HepG2 (cell line): ENCODE measurements around the gene TCF3. TPM values are rescaled to one million over a fixed set of nuclear protein-coding genes. Genes with fewer than 3 reads are reported as not detected.
"Not testable (repeated sequence)": the region's sequence is repeated elsewhere in the genome, so short reads cannot be mapped to it uniquely, and the experiment has no call there.

Experiments used
- ATAC-seq: fragments of 200-7000 bp; cut with Tn5 transposase; 3 replicates; pipeline ENCODE4 v1.9.1; 2020; ENCODE audit warnings: mild to moderate bottlenecking, moderate library complexity
- BruUV-seq: library from RNA; stranded (reverse); fragments of 400-500 nt; replicated peaks from 2 replicates; lab custom pipeline; 2021; lab: Mats Ljungman, UMichigan
- CTCF ChIA-PET: fragments of 300-600 bp; formaldehyde crosslinking; extraction: SDS; loops from one replicate; lab custom pipeline; 2021; ENCODE audit warnings: low total read pairs, inconsistent platforms, low intra/inter-chr PET ratio; lab: Yijun Ruan, JAX
- POLR2A ChIA-PET: fragments of 350-600 bp; sonication (Branson Sonifier 250); formaldehyde crosslinking; loops from one replicate; lab custom pipeline; 2020; ENCODE audit warnings: antibody characterized with exemption, inconsistent platforms; lab: Yijun Ruan, JAX
- DNase-seq: peaks from one replicate; pipeline ENCODE4 v3.0.0-alpha.2; 2015; ENCODE audit warnings: low spot score
- FAIRE-seq: peaks from 3 replicates; lab custom pipeline; 2011; peaks lifted over from hg19 to GRCh38; lab: Jason Lieb, UNC
- H2AFZ ChIP-seq: one replicate; pipeline ENCODE4 v1.6.1; 2011; ENCODE audit warnings: low read length, inconsistent platforms
- H3K27ac ChIP-seq: fragments of 300-600 bp; 3 replicates; pipeline ENCODE4 v1.8.0; 2011; ENCODE audit warnings: mixed run types, mild to moderate bottlenecking, mixed read lengths, low read length, inconsistent platforms; ENCODE audit not compliant: insufficient read depth; ENCODE audit errors: extremely low read length
- H3K27me3 ChIP-seq, 2 experiments: fragments of 200-600 bp in 1 of 2; 2 replicates in 1 of 2; 3 replicates in 1 of 2; pipeline versions ENCODE4 v1.6.0 to v1.8.0; 2011; ENCODE audit warnings: low read length in 2 of 2, mild to moderate bottlenecking in 2 of 2, moderate library complexity in 2 of 2, inconsistent platforms in 1 of 2; ENCODE audit not compliant: insufficient read depth in 2 of 2, control insufficient read depth in 1 of 2
- H3K36me3 ChIP-seq, 2 experiments: fragments of 200-600 bp in 1 of 2; replicated peaks in 1 of 2; 2 replicates in 1 of 2; 3 replicates in 1 of 2; pipeline versions ENCODE4 v1.5.1 to v1.8.0; 2011; ENCODE audit warnings: low read length in 2 of 2, inconsistent platforms in 1 of 2; ENCODE audit not compliant: insufficient read depth in 2 of 2, control insufficient read depth in 1 of 2
- H3K4me1 ChIP-seq: 2 replicates; pipeline ENCODE4 v1.5.1; 2012; ENCODE audit warnings: low read length, inconsistent platforms; ENCODE audit not compliant: insufficient read depth
- H3K4me2 ChIP-seq: 2 replicates; pipeline ENCODE4 v1.6.0; 2011; ENCODE audit warnings: low read depth, low read length, inconsistent platforms
- H3K4me3 ChIP-seq, 3 experiments: fragments of 200-600 bp in 1 of 3; sonication (generic), shearing (Covaris generic) in 1 of 3; replicated peaks in 1 of 3; 2 replicates each; pipeline ENCODE4 v1.5.1; 2011 to 2016; ENCODE audit warnings: low read length in 3 of 3, inconsistent platforms in 2 of 3, low read depth in 2 of 3, mild to moderate bottlenecking in 2 of 3, control low read depth in 1 of 3, mixed read lengths in 1 of 3; ENCODE audit not compliant: insufficient read depth in 1 of 3
- H3K79me2 ChIP-seq: one replicate; pipeline ENCODE4 v1.6.1; 2011; ENCODE audit warnings: low read length, inconsistent platforms; ENCODE audit not compliant: insufficient read depth
- H3K9ac ChIP-seq: 2 replicates; pipeline ENCODE4 v1.6.0; 2011; ENCODE audit warnings: mild to moderate bottlenecking, low read depth, low read length, inconsistent platforms; ENCODE audit not compliant: insufficient read depth
- H3K9me3 ChIP-seq: 2 replicates; pipeline ENCODE4 v1.5.1; 2012; ENCODE audit warnings: mild to moderate bottlenecking, low read length
- H4K20me1 ChIP-seq: 2 replicates; pipeline ENCODE4 v1.6.0; 2011; ENCODE audit warnings: inconsistent platforms, mild to moderate bottlenecking, low read length, moderate library complexity; ENCODE audit not compliant: insufficient read depth
- CEBPB ChIP-seq: IDR thresholded peaks from 2 replicates; pipeline ENCODE4 v1.6.1; 2011; ENCODE audit warnings: low read depth, low read length, improper control_type of control experiment, borderline replicate concordance
- RFX1 ChIP-seq: fragments of 450-650 bp; IDR thresholded peaks from 2 replicates; pipeline ENCODE4 v1.6.1; 2017
- ZNF460 ChIP-seq: sonication (generic); formaldehyde crosslinking; IDR thresholded peaks from 2 replicates; pipeline ENCODE4 v1.5.1; 2020; ENCODE audit warnings: missing genetic modification reagents, mild to moderate bottlenecking, borderline replicate concordance
- WGBS: methylation state at CpG from one replicate; pipeline ENCODE4 v1.1.6; 2017; ENCODE audit warnings: low lambda C conversion rate; 5-methylcytosine and 5-hydroxymethylcytosine counted together
- in situ Hi-C: cut with HindIII; loops from 2 replicates; pipeline ENCODE4 v1.10.0; 2017; ENCODE audit warnings: low pct_unique_long_range_greater_than_20kb; ENCODE audit not compliant: extremely low pct_ligation_motif_present
- intact Hi-C: fragments of 100-400 bp; cut with micrococcal nuclease; formaldehyde crosslinking; loops from one replicate; pipeline ENCODE4 v1.10.0; 2022; ENCODE audit not compliant: unreplicated experiment
- polyA plus RNA-seq, 8 experiments: library from polyadenylated mRNA; depleted of rRNA in 3 of 8; stranded (reverse) in 7 of 8; unstranded in 1 of 8; fragments of >200 nt; fragmentation: Illumina TruSeq in 4 of 8; extraction: Trizol in 4 of 8; gene quantifications; 2 replicates each; pipeline versions ENCODE4 v1.2.1 to v1.2.3, GENCODE V29; 2011 to 2016; ENCODE audit warnings: low read depth in 4 of 8, missing spikeins in 1 of 8, mixed read lengths in 1 of 8; ENCODE audit not compliant: insufficient read depth in 1 of 8
- total RNA-seq, 5 experiments: library from RNA; depleted of rRNA; stranded (reverse); fragments of >200 nt; fragmentation: Illumina TruSeq; extraction: Trizol; gene quantifications; 2 replicates each; pipeline ENCODE4 v1.2.3, GENCODE V29; 2016; ENCODE audit warnings: low read depth in 1 of 5
- TF ChIP-seq, protein P1 (sequence below): conservative IDR thresholded peaks from 2 replicates; pipeline ENCODE4 v1.6.1; 2018; ENCODE audit warnings: missing genetic modification reagents

TCF3 gene
- total and polyA plus RNA-seq, 2 of the 13 experiments (the other 11 are each of a cell fraction or from before 2014, with no cell fraction given) = 51.4 to 53.2 TPM

- H3K9ac ChIP-seq, H2AFZ ChIP-seq, H3K4me1 ChIP-seq, H3K4me2 ChIP-seq, POLR2A ChIA-PET, H3K27ac ChIP-seq, ATAC-seq, H4K20me1 ChIP-seq, DNase-seq, H3K4me3 ChIP-seq, FAIRE-seq, H3K79me2 ChIP-seq, H3K36me3 ChIP-seq, BruUV-seq, H3K9me3 ChIP-seq: not testable (repeated sequence)
- 15% methylated on average over 14 of the region's 14 CpGs for WGBS
- H3K27me3 ChIP-seq = peaks cover 9 to 47% of the 10 kb centered on the region in 2 experiments; a peak in 4 of 5 replicates
- intact Hi-C loops = loop anchor here (2.0 kb wide), 1 partner anchor 124 kb away; no protein-coding TSS in a partner anchor
- CTCF ChIA-PET = interaction anchor here (1.1 to 2.7 kb wide), 3 partner anchors 96 to 125 kb away, joined by 3 to 38 read pairs (median 3); no protein-coding TSS in a partner anchor
- TF ChIP-seq CEBPB (0 out of 2 replicates have a peak, but pooled peaks have one; percentile 3), ZNF460 (peak; percentile 56)
- in situ Hi-C loops = loop anchor here (5.0 kb wide), 2 partner anchors 97 to 123 kb away; no protein-coding TSS in a partner anchor
Measured at GRCh38 chr19:1670747-1671146, 18.3 kb upstream of the TCF3 start.

DNA sequence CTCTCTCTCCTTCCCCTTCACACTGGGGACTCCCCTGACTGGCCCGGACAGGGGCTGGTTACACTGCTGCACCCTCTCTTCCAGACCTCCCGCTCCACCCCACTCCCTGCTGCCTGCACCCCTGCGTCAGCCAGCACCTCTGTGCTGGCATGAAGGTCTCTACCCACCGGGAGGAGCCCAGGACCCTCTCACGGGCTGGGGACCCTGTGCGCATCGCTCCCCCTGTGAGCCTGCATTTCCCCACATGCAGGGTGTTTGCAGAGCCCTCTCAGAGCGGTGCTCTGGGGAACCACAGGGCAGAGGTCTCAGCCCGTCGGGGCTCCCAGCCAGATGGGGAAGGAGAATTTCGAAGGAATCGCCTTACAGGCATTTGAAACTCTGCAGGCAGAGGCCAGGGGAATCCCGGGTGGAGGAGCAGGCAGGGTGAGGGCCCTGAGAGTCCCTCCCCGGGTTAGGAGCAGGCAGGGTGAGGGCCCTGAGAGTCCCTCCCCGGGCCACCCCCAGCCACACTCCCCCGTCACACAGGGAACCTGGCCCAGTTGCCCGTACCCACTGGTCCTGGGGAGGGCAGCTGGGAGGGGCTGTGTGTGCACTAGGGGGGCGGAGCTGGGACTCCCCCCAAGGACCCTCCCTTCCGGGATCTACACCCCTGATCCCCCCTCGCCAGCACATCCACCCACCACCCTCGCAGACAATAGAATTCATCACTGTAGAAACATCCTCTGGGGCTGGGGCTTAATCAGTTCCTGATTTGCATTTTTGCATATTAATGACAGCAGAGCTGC, 16.3 kb upstream of the TCF3 start:
- no peaks in the 10 kb centered on the region; the same call in 1 of the 2 replicates for H3K4me1 ChIP-seq
- no peak for FAIRE-seq
- CTCF ChIA-PET = no interaction called here
- H3K9me3 ChIP-seq = no peaks in the 10 kb centered on the region
- ATAC-seq = peak; percentile 33
- H2AFZ ChIP-seq = no peak overlapping the region
- in situ Hi-C loops = no loop called here
- H3K9ac ChIP-seq = no peak overlapping the region
- BruUV-seq = no TSS peak
- intact Hi-C loops = no loop called here
- no peaks in the 10 kb centered on the region for H3K79me2 ChIP-seq
- no peak overlapping the region for H3K4me3 ChIP-seq
- H3K27me3 ChIP-seq = peaks cover 8 to 39% of the 10 kb centered on the region in 2 experiments; a peak in 4 of 5 replicates
- DNase-seq = no peak
- POLR2A ChIA-PET = no interaction called here
- H3K4me2 ChIP-seq = no peak overlapping the region
- no peak for TF ChIP-seq RFX1
- TF ChIP-seq, protein P1, sequence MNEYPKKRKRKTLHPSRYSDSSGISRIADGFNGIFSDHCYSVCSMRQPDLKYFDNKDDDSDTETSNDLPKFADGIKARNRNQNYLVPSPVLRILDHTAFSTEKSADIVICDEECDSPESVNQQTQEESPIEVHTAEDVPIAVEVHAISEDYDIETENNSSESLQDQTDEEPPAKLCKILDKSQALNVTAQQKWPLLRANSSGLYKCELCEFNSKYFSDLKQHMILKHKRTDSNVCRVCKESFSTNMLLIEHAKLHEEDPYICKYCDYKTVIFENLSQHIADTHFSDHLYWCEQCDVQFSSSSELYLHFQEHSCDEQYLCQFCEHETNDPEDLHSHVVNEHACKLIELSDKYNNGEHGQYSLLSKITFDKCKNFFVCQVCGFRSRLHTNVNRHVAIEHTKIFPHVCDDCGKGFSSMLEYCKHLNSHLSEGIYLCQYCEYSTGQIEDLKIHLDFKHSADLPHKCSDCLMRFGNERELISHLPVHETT (CRISPR knock-in tag) = no peak
- H3K27ac ChIP-seq = no peak overlapping the region
- no peaks in the 10 kb centered on the region for H3K36me3 ChIP-seq
- 13% methylated on average over 13 of the region's 21 CpGs for WGBS
- no peaks in the 10 kb centered on the region for H4K20me1 ChIP-seq
